HG02852 (cell line): Measurements from ENCODE around the gene MAP4.

Experiments used
- ATAC-seq: cut with Tn5 transposase; IDR thresholded peaks from one replicate; pipeline ENCODE4 v1.9.1; 2021; ENCODE audit warnings: mild to moderate bottlenecking, moderate library complexity; ENCODE audit not compliant: unreplicated experiment

Gene MAP4

DNA sequence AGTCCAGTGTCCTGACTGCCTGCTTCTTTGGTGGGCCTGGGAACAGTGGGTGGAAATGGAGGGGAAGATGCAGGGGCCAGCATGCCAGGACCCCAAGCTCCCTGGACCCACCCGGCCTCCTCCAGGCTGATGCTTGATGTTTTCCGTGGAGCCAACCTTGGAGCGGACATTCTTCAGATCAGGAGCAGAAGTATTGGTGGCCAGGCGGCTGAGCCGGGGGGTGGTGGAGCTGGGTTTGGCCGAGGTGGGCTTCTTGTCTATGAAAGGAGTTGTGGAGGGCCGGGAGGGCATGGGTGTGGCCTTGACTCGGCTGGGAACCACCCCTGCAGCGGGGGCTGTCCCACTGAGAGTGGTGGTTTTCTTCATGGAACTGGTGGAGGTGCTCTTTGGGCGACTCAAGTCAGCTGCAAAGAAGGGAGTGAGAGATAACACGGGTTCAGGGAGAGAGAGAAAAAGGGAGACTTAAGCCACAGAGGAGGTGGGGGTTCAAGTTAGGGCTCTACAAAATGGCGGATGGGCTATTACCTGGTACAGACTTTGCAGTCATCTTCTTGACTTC lies 145.4 kb downstream of the MAP4 start:
- no peak for ATAC-seq

DNA sequence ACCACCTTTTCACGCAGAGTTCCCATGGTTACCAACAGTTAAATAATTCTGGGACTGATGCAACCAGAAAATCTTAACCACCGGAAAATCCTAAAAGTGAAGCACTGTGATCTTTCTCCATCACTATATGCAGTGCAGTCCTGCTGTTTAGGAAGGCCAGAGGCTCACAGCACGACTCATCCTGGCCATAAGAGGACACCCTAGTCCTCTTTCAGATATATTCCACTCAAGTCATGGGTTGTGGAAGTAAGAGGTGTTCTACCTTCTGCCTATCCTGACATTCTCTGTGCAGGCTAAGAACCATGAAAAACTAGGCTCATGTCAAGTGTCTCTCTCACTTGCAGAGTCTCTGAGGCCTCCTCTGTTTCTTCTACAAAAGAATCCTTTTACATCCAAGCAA lies 146.1 kb downstream of the MAP4 start:
- ATAC-seq: no peak

DNA sequence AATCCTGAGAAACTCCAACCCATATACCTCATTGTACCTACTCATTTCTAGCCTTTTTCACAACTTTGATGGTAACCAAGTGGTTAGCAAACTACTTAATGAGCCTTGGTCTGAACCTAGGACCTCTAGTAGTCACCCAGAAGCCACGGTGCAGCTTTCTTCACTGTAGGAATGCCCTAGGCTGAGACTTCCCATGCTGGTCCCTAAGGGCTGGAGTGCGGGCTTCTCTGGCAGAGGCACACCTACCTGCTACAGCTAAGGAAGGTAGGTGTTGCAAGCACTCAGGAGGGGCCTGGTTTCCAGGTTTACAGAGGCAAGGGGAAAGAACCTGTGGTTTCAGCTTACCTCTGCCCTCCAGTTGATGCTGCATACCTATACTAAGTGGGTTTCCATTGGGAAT lies 147.9 kb downstream of the MAP4 start:
- no peak for ATAC-seq

DNA sequence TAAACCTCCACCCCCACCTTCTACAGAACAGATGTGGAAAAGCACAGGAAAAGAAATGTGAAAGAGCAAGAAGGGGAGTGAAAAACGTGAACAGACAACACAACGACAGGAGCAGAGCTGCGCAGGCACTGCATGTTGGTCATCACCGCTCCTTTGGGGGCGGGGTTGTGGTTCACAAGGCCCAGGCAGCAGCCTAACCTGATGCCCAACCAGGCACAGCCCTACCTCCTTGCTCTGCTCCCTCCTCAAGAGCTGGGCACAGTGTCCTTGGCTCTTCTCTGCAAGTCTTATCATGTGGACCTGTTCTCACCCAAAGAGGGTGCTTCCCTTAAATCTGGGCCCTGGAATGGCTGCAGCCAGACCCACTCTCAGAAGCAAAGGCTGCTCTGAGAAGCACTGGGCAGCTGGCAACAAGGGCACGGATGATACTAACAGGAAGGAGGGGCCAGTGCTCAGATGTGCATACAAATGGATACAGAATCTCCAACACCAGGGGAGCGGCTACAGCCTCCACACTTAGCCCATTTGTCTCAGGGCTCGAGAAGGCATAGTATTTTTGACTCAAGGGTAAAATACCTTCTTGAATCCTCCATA lies 148.7 kb downstream of the MAP4 start:
- no peak for ATAC-seq

DNA sequence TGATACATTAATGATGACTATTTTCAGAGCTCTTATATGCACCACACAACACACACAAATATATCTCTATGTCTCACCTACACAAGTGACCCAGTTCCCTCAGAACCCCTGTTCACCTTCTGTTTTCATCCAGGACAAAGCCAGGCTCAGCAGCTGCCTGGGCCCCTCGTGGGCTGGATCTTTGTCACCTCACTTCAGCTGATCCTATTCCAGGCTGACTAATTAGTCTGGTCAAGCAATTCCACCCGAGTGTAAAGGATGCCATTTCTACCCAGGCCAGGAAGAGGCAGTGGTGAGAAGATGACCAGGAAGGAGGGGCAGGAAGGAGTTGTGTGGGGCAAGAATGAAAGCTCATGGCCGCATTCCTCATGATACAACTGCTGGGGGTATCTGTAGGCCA lies 151.0 kb downstream of the MAP4 start:
- no peak for ATAC-seq

DNA sequence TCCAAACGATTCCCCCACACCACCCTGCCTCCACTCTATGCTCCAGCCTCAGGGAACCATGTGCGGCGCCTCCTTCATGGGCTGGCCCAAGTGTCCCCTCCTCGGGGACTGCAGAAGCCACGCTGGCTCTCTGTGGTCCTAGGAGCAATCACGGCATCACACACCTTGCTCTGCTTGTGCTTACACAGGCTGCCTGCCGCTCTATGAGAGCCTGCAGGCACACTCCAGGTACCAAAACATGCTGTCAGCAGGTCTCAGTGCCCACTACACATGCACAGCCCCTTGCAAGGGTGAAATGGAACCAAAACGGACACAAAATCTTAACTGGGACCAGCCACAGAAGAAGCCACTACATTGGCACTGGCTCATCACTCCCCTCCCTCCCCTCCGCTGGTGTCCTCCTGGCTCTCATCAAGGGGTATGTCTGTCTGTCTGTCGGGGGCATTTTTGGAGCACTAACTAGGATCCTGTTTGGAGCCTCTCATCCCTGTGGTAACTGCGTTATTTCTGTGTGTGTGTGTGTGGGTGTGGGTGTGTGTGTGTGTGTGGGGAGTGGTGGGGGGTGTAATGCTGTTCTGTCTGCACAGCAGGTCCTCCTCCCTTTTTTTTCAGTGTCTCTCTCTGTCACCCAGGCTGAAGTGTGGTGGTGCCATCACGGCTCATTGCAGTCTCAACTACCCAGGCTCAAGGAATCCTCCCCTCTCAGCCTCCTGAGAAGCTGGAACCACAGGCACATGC lies 152.7 kb downstream of the MAP4 start:
- ATAC-seq: no peak

DNA sequence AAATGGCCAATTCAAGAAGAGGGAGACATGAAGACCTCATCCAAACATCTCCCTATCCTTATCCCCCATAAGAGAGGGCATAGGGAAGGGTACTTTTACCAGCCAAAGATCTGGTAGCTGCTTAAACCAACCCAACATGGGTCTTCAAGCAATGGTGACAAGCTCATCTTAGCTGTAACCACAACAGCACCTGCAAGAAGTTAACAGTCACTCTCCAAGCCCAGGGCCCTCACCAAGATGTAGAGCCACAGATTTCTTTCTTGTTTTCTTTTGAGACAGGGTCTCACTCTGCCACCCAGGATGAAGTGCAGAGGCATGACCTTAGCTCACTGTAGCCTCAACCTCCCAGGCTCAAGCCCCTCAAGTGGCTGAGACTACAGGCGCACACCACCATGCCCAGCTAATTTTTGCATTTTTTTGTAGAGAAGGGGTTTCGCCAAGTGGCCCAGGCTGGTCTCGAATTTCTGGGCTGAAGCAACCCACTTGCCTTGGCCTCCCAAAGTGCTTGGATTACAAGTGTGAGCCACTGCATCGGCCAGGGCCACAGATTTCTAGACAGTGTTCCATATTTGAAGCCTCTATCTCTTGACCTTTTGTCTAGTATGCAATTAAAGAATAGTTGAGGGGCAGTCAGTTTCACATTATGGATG lies 156.1 kb downstream of the MAP4 start:
- ATAC-seq: no peak

DNA sequence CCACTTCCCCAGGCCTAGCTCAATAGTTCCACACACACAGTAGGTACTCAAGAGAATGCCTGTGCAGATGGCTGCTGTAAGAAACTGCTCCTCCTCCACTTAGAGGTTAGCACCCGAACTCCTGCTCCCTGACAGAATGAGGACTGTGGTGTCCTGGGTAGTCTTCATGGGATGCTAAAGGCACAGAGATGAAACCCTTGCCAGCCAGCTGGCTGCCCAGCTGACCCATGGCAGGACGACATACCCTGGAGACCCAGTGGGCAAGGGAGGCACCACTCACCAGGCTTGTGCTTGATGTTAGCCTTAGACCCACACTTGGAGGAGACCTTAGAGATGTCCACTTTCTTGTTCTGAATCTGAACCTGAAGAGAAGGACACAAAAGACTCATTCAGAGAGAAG lies 159.1 kb downstream of the MAP4 start:
- no peak for ATAC-seq

DNA sequence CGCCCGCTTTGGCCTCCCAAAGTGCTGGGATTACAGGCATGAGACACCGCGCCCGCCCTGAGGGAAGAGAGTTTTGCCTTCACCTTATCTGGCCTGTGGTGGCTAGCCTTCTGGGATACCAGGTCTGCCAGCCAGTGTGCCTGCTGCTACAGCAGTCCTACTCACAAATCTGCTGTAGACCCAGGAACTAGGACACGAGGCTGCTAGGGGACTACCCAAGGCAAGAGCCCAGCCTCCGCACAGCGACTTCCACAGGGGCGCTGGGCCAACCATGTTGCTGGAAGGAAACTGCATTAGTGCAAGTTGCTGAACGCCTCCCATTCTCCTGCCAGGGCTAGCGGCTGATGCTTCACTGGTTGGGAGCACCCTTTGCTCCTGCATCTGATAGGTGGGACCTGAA lies 159.5 kb downstream of the MAP4 start:
- no peak for ATAC-seq

DNA sequence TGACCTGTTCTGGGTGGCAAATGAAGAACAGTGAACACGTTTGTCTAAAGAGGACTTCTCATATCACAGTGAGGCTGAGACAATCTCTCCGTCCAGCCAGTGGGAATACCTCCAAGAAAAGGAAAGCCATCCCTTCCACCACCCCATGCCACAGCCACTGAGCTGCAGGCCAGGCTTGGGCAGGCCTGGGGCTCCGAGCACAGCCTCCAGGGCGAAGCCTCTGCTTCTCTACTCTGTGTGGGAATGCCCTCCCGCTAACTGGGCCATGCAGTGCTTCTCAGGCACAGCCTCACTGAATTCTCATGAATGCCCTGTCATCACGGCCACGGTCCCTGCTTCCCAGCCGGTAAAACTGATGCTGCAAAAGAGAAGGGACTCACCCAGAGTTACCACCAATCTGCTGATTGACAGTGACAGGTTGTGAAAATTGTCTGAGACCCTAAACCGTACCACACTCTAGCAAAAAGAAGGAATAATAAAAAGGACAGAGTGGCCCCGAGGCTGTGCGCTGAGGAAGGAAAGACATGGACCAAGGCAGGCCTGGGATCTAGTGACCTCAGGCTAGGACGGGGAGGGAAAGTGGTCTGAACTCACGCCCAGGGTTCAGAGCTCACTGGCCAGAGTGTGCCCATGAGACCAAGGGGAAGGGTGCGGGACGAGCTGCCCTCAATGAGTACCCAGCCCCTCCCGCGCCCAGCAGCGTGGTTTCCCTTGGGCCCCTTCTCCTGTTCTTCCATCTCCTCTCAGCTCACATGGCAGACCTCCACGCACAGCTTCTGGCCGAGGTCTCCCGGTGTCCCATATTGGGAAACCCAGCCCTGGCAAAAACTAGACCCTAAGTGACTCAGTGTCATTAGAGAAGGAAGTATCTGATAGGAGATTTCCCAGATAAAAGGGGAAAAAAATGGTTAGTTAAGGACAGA lies 160.5 kb downstream of the MAP4 start:
- ATAC-seq: no peak

DNA sequence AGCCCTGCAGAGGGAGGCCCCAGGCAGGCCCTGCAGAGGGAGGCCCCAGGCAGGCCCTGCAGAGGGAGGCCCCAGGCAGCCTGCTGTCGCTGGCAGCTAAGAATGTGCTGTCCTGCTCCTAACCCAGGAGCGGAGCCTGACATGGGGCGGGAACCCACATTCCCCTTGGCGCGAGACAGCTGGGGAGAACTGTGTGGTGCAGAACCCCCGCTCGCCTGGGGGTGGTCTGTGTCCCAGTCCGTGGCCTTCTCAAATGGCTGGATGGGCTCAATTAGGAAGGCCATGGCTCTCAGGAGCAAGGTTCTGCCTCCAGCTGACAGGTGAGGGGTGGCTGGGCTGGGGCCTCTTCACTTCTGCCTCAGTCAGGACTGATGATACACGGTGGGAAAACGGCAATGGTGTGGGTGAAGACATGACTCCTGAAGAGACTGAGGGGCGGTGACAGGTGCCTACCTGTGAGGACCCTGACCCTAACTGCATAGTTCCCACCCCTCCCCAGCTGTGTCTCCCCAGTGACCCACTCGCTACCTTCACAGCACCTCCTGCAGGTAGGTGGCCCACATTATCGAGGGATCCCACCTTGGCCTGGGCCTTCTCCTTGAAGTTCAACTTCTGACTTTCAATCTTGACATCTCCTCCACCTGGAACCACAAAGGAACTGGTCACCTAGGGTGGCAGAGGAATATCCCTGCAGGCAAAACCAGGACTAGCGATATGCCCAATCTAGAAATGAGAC lies 161.3 kb downstream of the MAP4 start:
- no peak for ATAC-seq

DNA sequence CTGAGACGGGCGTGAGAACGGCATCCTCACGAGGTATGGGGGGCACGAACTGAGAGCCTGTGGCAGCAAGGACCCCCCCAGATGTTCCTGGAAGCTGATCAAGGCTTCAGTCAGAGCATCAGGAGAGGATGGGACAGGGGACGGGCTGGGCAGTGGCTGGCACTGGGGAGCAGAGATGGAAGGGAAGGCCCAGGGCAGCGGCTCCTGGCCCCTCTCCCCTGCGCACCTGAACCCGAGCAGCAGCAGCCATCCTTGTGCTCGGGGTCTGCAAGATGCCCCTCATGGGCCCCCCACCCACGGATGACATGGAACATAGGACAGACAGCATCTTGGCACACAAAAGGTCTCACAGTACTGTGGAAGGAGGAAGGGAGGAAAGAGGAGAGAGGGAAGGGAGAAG lies 161.9 kb downstream of the MAP4 start:
- no peak for ATAC-seq

DNA sequence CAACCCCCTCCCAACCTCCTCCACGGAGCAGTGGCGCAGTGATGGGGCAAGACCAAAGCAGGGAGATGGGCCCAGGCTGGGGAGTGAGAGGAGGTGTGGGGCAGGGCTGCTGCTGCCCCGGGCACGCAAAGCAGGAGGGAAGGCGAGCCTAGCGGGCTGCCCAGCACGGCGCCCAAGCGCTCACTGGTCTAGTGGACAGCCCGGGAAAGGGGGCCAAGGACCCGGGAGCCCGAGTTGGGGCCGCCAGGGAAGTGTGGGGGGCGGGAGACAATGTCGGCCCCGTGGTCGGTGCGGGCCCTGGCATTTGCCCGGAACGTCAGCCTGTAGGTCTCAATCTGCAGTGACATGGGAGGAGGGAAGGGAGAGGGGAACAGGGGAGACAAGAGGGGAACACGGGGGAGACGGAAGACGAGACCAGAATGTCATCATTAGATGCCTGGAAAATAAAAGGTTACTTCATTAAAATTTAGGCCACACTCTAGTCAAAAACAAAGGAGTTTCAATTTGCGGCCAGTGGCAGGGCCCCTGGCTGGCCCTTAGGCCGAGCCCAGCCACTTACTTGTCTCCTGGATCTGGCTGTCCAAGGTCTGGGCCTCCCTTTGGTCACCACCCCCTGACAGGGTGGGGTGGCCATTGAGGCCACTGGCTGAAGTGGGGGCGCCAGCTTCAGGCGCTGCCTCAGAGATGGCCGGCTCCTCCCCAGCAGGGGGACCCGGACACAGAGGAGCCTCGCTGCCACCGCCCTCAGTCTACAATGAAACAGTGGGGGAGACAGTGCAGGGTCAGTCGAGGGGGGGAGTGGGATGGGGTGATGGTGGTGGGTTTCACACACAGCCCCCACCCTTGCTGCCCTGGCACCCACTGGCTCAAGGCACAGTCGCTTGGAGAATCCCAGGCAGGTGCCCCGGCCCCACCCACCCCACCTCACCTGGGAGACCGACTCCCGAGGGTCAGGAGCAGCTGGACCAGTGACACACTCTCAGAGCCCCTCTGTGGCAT lies 163.3 kb downstream of the MAP4 start:
- no peak for ATAC-seq

DNA sequence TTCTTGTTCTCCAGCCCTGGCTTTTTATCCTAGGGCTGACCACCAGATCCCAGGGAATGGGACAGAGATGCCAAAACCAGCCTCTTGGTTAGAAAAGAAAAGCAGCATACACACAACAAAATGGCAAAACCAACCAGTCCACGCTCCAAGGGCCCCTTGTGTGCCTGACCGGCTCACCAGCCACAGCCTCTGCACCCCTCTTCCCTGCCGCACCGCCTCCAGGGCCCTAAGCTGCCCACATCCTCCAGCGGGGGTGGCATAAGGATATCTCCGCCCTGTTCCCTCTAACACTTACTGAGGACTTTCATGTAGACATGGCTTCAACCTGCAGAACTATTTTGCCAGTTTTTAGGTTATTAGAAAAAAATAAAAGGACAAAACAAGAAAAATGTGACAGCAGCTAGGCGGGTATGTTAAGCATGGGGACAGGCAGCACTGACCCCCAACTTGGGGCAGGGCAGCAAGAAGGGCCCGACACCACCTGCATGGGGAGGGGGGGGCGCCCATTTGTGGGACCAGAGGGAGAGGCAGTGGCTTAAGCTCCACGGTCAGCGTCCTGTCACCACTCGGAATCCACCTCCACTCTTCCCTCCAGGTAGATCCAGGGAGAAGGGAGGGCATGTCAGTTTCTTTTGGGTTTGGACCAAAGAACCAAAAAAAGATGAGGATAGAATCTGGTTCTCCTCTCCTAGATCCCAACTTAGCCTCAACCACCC lies 164.2 kb downstream of the MAP4 start:
- ATAC-seq: no peak

DNA sequence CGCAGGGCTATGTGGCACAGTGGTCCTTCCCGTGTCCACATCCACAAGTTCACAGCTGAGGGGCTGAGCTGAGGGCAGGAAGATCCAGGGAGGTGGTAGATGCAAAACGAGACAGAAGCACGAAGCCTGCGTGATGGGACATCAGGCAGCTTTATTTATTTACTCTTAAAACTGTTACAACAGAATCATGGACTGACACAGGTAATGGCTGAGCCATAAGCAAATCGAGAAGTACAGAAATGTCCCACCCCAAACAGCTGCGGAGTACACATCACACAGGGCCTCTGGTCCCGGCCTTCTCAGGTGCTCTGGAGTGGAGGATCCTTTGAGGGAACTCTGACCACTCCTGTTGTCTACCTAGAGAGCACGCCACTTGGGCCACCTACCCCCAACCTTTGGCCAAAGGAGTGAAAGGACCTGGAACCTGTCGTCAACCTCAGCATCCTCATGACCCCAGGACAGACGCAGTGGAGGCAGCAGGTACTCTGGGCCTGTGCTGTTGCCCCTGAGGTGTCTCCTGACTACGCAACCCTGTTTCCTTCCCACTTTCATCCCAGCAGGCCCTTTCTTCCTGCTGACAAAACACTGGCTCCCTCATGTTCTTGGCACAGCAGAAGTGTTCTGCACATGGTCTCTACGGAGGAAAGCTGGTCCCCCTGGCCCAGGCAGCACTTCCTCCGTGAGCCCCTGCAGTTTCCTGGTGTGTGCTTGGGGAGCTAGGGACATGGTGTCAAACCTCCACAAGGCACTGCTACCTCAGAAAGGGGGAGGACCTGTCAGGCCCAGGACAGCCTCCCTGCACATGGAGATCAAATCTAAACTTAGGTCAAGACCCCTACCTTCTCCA lies 165.4 kb downstream of the MAP4 start:
- no peak for ATAC-seq

DNA sequence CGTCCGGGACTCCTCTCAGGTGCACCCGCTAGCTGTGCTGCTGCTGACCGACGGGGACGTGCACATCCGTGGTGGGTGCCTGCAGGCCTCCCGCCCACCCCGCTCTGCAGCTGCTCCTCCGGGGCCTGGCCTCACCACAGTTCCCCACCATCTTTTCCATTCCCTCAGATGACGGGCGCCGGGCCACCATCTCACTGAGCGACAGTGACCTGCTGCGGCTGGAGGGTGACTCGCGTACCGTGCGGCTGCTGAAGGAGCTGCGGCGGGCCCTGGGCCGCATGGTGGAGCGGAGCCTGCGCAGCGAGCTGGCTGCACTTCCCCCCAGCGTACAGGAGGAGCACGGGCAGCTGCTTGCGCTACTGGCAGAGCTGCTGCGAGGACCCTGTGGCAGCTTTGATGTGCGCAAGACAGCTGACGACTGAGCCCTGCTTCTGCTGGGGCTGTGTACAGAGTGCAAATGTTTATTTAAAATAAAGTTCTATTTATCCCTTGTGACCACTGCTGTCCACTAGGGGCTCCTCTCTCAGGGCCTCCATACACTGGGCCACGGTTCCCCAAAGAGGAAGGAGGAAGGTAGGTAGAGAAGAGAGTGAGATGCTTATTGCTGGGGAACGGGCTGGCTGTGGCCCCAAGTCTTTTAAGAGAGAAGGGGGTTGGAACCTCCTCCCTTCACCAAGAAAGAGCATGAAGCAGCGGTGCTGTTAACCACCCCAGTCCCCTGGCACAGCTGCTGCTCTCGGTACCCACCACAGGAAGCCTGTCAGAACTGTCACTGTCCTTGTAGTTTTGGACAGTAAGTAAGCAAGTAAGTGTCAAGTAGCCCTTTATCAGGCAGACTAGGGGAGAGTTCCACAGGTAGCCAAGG lies 166.3 kb downstream of the MAP4 start:
- ATAC-seq: no peak
